ENCODE data around the gene SDHB.

SDHB gene

GRCh38 chr1:17052038-17052437 is 1.8 kb downstream of the SDHB start:
- no peak for TF ChIP-seq CTCF (IDR thresholded peaks at IDR 0.05; ENCODE audit: borderline replicate concordance, insufficient read depth, low read depth, low read length)
- no peak overlapping the region for H3K4me3 ChIP-seq (ENCODE audit: low read depth, low read length)

GRCh38 chr1:17047924-17048323 is 5.9 kb downstream of the SDHB start:
- no peak for TF ChIP-seq CTCF (IDR thresholded peaks at IDR 0.05; ENCODE audit: borderline replicate concordance, insufficient read depth, low read depth, low read length)
- H3K4me3 ChIP-seq (ENCODE audit: low read depth, low read length) = no peak overlapping the region

- H3K4me3 ChIP-seq (ENCODE audit: low read depth, low read length) = no peak overlapping the region
- no peak for TF ChIP-seq CTCF (IDR thresholded peaks at IDR 0.05; ENCODE audit: borderline replicate concordance, insufficient read depth, low read depth, low read length)
These were observed 7.5 kb downstream of the SDHB start for GRCh38 chr1:17046334-17046657.

- H3K4me3 ChIP-seq (ENCODE audit: low read depth, low read length) = no peak overlapping the region
- peak; percentile 56; the same call in 1 of the 2 replicates for TF ChIP-seq CTCF (IDR thresholded peaks at IDR 0.05; ENCODE audit: borderline replicate concordance, insufficient read depth, low read depth, low read length)
These were observed 8.0 kb downstream of the SDHB start for GRCh38 chr1:17045634-17046333.

- no peak overlapping the region for H3K4me3 ChIP-seq (ENCODE audit: low read depth, low read length)
- no peak for TF ChIP-seq CTCF (IDR thresholded peaks at IDR 0.05; ENCODE audit: borderline replicate concordance, insufficient read depth, low read depth, low read length)
These were observed 8.7 kb downstream of the SDHB start for GRCh38 chr1:17045150-17045549.

GRCh38 chr1:17043676-17044075 is 10.2 kb downstream of the SDHB start:
- TF ChIP-seq CTCF (IDR thresholded peaks at IDR 0.05; ENCODE audit: borderline replicate concordance, insufficient read depth, low read depth, low read length) = no peak
- H3K4me3 ChIP-seq (ENCODE audit: low read depth, low read length) = no peak overlapping the region

- H3K4me3 ChIP-seq (ENCODE audit: low read depth, low read length) = no peak overlapping the region
- TF ChIP-seq CTCF (IDR thresholded peaks at IDR 0.05; ENCODE audit: borderline replicate concordance, insufficient read depth, low read depth, low read length) = no peak
These were observed 13.7 kb downstream of the SDHB start for GRCh38 chr1:17040135-17040534.
